ENCODE results near the gene SLC38A8.

SLC38A8 gene

GRCh38 chr16:84042308-84042878, at the start of gene SLC38A8:
TSS of gene SLC38A8 (minus strand) at chr16:84042795. CDS start at chr16:84042157, 638 bp downstream.
- DNase-seq, result no peak

DNA sequence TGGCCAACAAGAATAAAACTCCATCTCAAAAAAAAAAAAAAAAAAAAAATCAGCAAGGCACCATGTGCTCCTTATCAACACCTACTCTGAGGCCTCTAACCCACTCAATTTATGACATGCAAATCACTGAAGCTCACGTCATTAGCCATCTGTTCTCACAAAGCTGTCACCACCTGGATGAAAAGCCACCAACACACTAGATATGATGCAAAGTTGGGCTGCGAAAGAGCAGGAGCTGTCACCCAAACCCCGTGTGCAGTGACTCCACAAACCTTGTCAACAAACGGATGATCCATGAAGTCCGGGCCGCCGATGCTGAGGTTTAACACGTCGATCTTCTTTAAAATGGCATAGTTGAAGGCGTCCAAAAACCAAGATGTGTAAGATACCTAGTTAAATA, 48.9 kb upstream of the SLC38A8 start:
- no peak for DNase-seq

DNA sequence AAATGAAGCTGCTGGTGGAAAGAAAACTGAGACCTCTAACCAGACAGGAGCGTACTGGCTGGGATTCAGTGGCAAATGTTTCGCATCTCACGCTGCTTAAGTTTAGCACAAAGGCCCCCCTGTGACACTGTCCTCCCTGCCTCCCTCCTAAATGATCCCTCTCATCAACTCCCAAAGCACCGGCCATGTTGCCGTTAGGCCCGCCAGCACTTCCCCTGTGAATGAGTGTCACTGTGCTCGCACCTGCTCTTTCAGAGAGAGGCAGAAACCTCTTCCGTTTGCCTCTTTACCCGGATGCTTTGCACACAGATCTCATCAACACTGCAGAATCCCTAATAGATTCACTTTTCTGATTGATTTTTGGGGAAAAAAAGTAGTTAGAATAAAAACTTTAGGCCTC, 47.6 kb upstream of the SLC38A8 start:
- no peak for DNase-seq

GRCh38 chr16:84088695-84089395, 46.2 kb upstream of the SLC38A8 start:
- no peak for DNase-seq

DNA sequence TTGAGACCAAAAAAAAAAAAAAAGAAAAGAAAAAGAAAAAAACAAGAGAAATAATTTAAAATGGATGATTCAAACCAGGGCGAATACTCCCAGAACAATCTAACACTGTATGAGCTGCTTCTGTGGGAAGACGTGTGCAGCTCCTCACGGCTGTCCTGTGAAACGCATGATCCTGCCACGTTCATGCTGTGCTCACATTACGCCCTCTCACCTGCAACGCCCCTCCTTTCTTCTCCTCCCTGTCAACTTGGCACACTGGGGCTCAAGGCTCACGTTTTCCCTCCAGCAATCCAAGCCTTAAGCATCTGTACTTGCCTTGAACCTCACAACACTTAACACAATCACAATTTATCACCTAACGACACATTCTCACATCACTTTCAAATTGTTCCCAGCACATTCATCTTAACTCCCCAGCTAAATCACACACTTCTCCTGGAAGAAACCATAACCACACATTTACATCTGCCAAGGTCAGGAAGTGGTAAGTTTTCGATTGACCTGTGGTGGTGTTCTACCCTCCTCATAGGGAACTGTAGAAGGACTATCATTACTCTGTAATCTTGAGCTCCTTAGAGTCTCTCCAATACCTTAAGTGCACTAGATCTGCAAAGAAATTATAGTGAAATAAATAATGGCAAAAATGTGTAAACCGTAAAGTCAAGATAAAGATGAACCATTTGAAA, 45.0 kb upstream of the SLC38A8 start:
- no peak for DNase-seq

DNA sequence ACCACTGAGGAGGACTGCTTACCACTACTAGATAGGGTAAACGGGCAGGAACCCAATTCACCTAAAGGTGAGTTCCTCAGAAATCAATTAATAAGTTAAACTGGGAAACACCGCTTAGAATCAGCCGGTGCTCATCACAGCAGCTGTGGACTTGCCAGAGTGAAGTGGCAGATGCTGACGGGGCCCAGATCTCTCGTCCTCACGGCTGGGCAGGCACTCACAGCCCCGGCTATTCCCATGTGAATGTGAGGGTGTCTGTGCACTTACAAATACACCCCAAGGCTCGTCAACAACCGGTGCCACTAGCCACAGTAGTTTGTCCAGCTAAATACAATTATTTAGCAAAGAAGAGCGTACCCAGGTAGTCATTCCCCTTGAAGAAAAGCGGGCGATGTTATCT, 44.4 kb upstream of the SLC38A8 start:
- no peak for DNase-seq

GRCh38 chr16:84086341-84086740, 43.7 kb upstream of the SLC38A8 start:
- DNase-seq, result no peak

DNA sequence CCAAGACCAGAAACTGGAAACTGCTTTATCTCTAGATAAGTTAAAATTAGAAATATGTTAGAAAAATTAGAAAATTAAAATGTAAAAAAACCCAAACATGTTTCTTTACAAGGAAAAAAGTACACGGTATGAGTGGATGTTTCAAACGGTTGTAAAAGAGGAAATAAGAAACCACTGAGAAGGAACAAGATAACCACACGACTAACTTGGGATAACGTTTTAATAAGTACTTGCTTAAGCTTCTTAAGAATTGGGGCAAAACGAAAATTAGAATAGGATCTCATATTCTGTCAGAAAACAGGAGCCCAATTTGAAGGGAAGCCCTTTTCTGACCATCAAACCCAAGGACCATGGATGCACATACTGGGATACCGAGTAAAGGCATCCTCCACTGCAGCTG, 43.2 kb upstream of the SLC38A8 start:
- no peak for DNase-seq

- no peak for DNase-seq
Observed at GRCh38 chr16:84085271-84085667, 42.7 kb upstream of the SLC38A8 start.

GRCh38 chr16:84084570-84085270, 42.1 kb upstream of the SLC38A8 start:
- DNase-seq, result peak; percentile 20

- DNase-seq, result no peak
Observed at GRCh38 chr16:84082835-84083569, 40.4 kb upstream of the SLC38A8 start.

DNA sequence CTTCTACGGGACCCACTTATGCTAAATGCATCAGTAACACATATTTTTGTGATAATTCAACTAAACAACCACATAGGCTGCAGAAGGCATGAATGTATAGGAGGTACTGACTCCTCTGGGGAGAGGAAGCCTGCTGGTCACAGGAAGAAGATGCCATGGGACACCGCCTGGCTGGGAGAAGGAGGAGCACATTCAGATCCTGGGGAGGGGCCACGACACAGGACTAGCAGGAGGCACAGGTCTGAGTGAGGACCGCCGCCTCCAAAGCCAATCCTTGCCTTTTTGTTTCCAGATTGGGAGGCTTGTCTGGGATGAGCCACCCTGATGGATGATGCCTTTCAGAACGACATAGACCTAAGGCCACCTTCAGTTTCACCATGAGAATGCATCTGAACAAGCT, 39.5 kb upstream of the SLC38A8 start:
- no peak for DNase-seq

- DNase-seq, result no peak
Observed at GRCh38 chr16:84081446-84081989, 38.9 kb upstream of the SLC38A8 start.

GRCh38 chr16:84080813-84081212, 38.2 kb upstream of the SLC38A8 start:
- no peak for DNase-seq

DNA sequence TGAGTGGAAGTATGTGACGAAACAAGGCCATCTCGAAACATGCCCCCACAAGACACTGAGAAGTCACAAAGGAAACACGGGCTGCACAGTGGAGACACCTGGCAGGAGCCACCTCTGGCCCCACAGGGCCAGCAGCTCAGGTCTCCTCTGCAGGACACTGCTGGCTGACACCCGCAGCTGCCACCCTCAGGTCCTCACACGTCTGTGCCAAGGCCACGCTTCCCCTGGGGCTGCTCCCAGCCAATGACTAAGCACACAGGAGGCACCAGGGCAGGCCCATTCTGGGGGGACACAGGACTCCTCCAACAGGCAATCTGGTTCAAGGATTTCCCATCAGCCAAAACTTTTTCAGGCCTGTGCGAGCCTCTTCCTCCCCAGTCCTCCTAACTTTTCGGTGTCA, 37.8 kb upstream of the SLC38A8 start:
- no peak for DNase-seq

GRCh38 chr16:84079664-84080063, 37.1 kb upstream of the SLC38A8 start:
- DNase-seq, result no peak

GRCh38 chr16:84075376-84075775, 32.8 kb upstream of the SLC38A8 start:
- no peak for DNase-seq

- DNase-seq, result no peak
Observed at GRCh38 chr16:84074721-84075120, 32.1 kb upstream of the SLC38A8 start.

GRCh38 chr16:84072014-84072413, 29.4 kb upstream of the SLC38A8 start:
- no peak for DNase-seq

DNA sequence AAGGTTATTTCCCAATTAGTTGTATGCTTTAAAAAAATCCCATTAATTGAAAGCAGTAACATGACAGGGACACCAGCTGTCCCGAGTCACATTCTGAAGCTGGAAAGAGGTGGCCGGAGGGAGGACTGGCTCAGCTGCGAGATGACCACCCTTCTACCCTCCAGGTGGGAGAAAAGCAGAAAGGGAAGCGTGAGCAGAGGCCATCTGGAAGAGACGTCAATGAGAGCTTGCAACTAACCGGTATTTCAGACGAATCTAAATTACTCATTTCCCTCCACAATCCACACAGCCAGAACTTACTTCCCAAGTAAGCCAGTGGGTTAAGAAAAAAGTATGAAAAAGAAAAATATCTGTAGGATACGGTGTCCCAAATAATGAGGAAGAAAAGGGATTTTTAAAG, 28.5 kb upstream of the SLC38A8 start:
- DNase-seq, result no peak

DNA sequence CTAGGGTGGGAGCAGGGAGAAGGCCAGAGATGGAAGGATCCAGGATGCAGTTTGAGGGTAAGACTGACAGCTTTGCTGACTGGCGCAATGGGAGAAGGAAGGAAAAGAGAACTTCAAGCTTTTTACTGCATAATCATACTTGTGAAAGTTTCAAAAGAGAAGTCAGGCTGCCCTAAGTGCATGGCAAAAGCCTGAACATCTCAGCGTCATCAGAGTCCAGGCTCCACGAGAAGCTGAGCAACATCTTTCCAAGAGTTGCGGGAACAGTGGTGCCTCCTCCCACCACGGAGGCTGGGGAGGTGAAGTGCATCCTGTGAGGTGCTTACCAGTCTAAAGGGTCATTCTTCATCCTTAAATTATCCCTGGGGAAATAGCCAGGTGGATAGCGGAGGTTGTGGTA, 26.9 kb upstream of the SLC38A8 start:
- no peak for DNase-seq

- DNase-seq, result no peak
Observed at GRCh38 chr16:84068783-84069462, 26.3 kb upstream of the SLC38A8 start.

Measured in NCI-H2029 (cell line).